Testis (tissue), 3 donors: ENCODE data around the gene ERC1. TPM values are rescaled to one million over a fixed set of nuclear protein-coding genes. Genes with fewer than 3 reads are reported as not detected.

Experiments used
- polyA plus RNA-seq: library from polyadenylated mRNA; stranded (reverse); fragments of 350-450 nt; fragmentation: Illumina TruSeq; extraction: RNeasy Lipid Tissue Mini Kit (QIAGEN cat#74804); gene quantifications from one replicate; pipeline ENCODE4 v1.2.3, GENCODE V29; 2014; ENCODE audit warnings: low read depth, low replicate concordance; ENCODE audit not compliant: insufficient read depth
- total RNA-seq, 2 donors: library from RNA; depleted of rRNA; stranded (reverse); fragments of >200 nt; gene quantifications; one replicate each; pipeline ENCODE4 v1.2.3, GENCODE V29; 2016

ERC1 gene
- total and polyA plus RNA-seq, 3 donors from 2014 or later = 25.8 to 109 (median 106) TPM

Other genes starting within 250 kb of the ERC1 start
- gene WNK1, start 238.6 kb upstream of the ERC1 start, total RNA-seq = 100 to 1,000 TPM; 259 to 276 TPM
- 152 TPM for gene WNK1, start 238.6 kb upstream of the ERC1 start, polyA plus RNA-seq
- 10 to 100 TPM; 20.9 to 29.1 TPM for gene RAD52, start 41.5 kb upstream of the ERC1 start, total RNA-seq
- gene RAD52, start 41.5 kb upstream of the ERC1 start, polyA plus RNA-seq = 17.2 TPM